HCT116 (cell line): Measurements from ENCODE around the gene TNS3. TPM values are rescaled to one million over a fixed set of nuclear protein-coding genes. Genes with fewer than 3 reads are reported as not detected.

Experiments used
- ATAC-seq: fragments of 200-7000 bp; cut with Tn5 transposase; 2 replicates; pipeline ENCODE4 v1.9.1; 2020; ENCODE audit warnings: mild to moderate bottlenecking, moderate library complexity
- BruUV-seq: library from RNA; stranded (reverse); fragments of 400-500 nt; replicated peaks from 2 replicates; lab custom pipeline; 2021; lab: Mats Ljungman, UMichigan
- CTCF ChIA-PET: fragments of 300-600 bp; sonication (Branson Sonifier 250); formaldehyde crosslinking; loops from one replicate; lab custom pipeline; 2021; ENCODE audit warnings: antibody characterized with exemption; lab: Charles Lee
- POLR2A ChIA-PET: fragments of 300-600, 350-600 bp; sonication (Branson Sonifier 250); formaldehyde crosslinking; loops from one replicate; lab custom pipeline; 2021; ENCODE audit warnings: antibody characterized with exemption; lab: Charles Lee
- RAD21 ChIA-PET, 2 experiments: fragments of 300-600 bp; sonication (Branson Sonifier 250); formaldehyde crosslinking; loops; one replicate each; lab custom pipeline; 2023; ENCODE audit warnings: low total read pairs in 2 of 2; ENCODE audit not compliant: uncharacterized antibody in 2 of 2, unreplicated experiment in 2 of 2, low non-redundant PET in 1 of 2; lab: Charles Lee
- DNase-seq: peaks from one replicate; pipeline ENCODE4 v3.0.0-alpha.2; 2010; ENCODE audit warnings: low read depth, low spot score
- H2AFZ ChIP-seq: fragments of 200-600 bp; shearing (Covaris generic), sonication (generic); 2 replicates; pipeline ENCODE4 v1.6.1; 2017; ENCODE audit warnings: low read depth, mixed run types, mixed read lengths, antibody characterized with exemption, low read length; ENCODE audit not compliant: poor library complexity, severe bottlenecking
- H3K27ac ChIP-seq: 2 replicates; pipeline ENCODE4 v1.5.1; 2012; ENCODE audit warnings: low read depth, low read length
- H3K27me3 ChIP-seq: fragments of 200-600 bp; sonication (generic); 2 replicates; pipeline ENCODE4 v1.6.1; 2016; ENCODE audit warnings: mixed run types, low read length, mixed read lengths; ENCODE audit not compliant: insufficient read depth
- H3K36me3 ChIP-seq, 2 experiments: fragments of 200-500 bp in 1 of 2; fragments of 200-600 bp in 1 of 2; sonication (Bioruptor generic) in 1 of 2; sonication (generic) in 1 of 2; 2 replicates each; pipeline versions ENCODE4 v1.5.1 to v1.6.1; 2014 to 2016; ENCODE audit warnings: low read length in 2 of 2, inconsistent platforms in 1 of 2, mixed read lengths in 1 of 2, mixed run types in 1 of 2; ENCODE audit not compliant: insufficient read depth in 2 of 2, control insufficient read depth in 1 of 2
- H3K4me1 ChIP-seq, 2 experiments: fragments of 200-600 bp in 1 of 2; sonication (generic) in 1 of 2; 2 replicates each; pipeline versions ENCODE4 v1.5.1 to v1.6.1; 2012 to 2017; ENCODE audit warnings: low read length in 2 of 2, inconsistent platforms in 1 of 2, mild to moderate bottlenecking in 1 of 2, mixed read lengths in 1 of 2, mixed run types in 1 of 2, moderate library complexity in 1 of 2; ENCODE audit not compliant: insufficient read depth in 2 of 2, control insufficient read depth in 1 of 2
- H3K4me2 ChIP-seq: fragments of 200-600 bp; sonication (generic); 2 replicates; pipeline ENCODE4 v1.6.1; 2017; ENCODE audit warnings: mixed run types, low read length, mixed read lengths
- H3K4me3 ChIP-seq, 2 experiments: fragments of 200-600 bp in 1 of 2; sonication (generic) in 1 of 2; replicated peaks in 1 of 2; 2 replicates each; pipeline ENCODE4 v1.5.1; 2011 to 2016; ENCODE audit warnings: low read length in 2 of 2, control low read depth in 1 of 2, low read depth in 1 of 2, mild to moderate bottlenecking in 1 of 2, mixed read lengths in 1 of 2, mixed run types in 1 of 2
- H3K79me2 ChIP-seq: fragments of 200-600 bp; sonication (generic); 2 replicates; pipeline ENCODE4 v1.6.1; 2017; ENCODE audit warnings: mild to moderate bottlenecking, mixed run types, low read length, moderate library complexity, mixed read lengths; ENCODE audit not compliant: insufficient read depth
- H3K9ac ChIP-seq: fragments of 200-600 bp; sonication (generic); 2 replicates; pipeline ENCODE4 v1.6.1; 2016; ENCODE audit warnings: low read length, mixed read lengths
- H3K9me2 ChIP-seq: fragments of 200-600 bp; sonication (generic), shearing (Covaris generic); 2 replicates; pipeline ENCODE4 v1.6.1; 2017; ENCODE audit warnings: mixed run types, mild to moderate bottlenecking, moderate library complexity; ENCODE audit not compliant: insufficient read depth
- H3K9me3 ChIP-seq, 2 experiments: fragments of 200-500 bp in 1 of 2; fragments of 200-600 bp in 1 of 2; sonication (Bioruptor generic) in 1 of 2; sonication (generic) in 1 of 2; 2 replicates each; pipeline ENCODE4 v1.6.1; 2014 to 2017; ENCODE audit warnings: low read length in 2 of 2, mixed read lengths in 2 of 2, inconsistent platforms in 1 of 2, low read depth in 1 of 2, mild to moderate bottlenecking in 1 of 2, mixed run types in 1 of 2, moderate library complexity in 1 of 2; ENCODE audit not compliant: control insufficient read depth in 1 of 2, insufficient read depth in 1 of 2
- H4K20me1 ChIP-seq: fragments of 200-600 bp; sonication (generic), shearing (Covaris generic); 2 replicates; pipeline ENCODE4 v1.6.1; 2017; ENCODE audit warnings: mixed run types, mild to moderate bottlenecking, moderate library complexity; ENCODE audit not compliant: insufficient read depth
- CBX3 ChIP-seq: IDR thresholded peaks from 2 replicates; pipeline ENCODE4 v1.6.1; 2012; ENCODE audit warnings: low read depth
- EGR1 ChIP-seq: IDR thresholded peaks from 2 replicates; pipeline ENCODE4 v1.6.1; 2012; ENCODE audit warnings: low read depth
- ELF1 ChIP-seq: IDR thresholded peaks from 2 replicates; pipeline ENCODE4 v1.6.1; 2012; ENCODE audit warnings: low read depth, borderline replicate concordance
- EZH2 ChIP-seq: fragments of 200-600 bp; sonication (generic); IDR thresholded peaks from 2 replicates; pipeline ENCODE4 v1.6.1; 2017; ENCODE audit warnings: antibody characterized with exemption, mixed run types
- EZH2phosphoT487 ChIP-seq: fragments of 200-600 bp; IDR thresholded peaks from 2 replicates; pipeline ENCODE4 v1.6.1; 2018; ENCODE audit warnings: antibody characterized with exemption, borderline replicate concordance
- JUND ChIP-seq: IDR thresholded peaks from 2 replicates; pipeline ENCODE4 v1.6.1; 2012
- POLR2A ChIP-seq: IDR thresholded peaks from 2 replicates; pipeline ENCODE4 v1.7.0; 2011; ENCODE audit warnings: borderline replicate concordance; ENCODE audit not compliant: insufficient read depth, insufficient read length; ENCODE audit errors: extremely low read depth
- RAD21 ChIP-seq: IDR thresholded peaks from 2 replicates; pipeline ENCODE4 v1.6.1; 2012; ENCODE audit warnings: low read depth, mild to moderate bottlenecking
- SIN3A ChIP-seq: IDR thresholded peaks from 2 replicates; pipeline ENCODE4 v1.6.1; 2012; ENCODE audit warnings: low read depth
- SP1 ChIP-seq: IDR thresholded peaks from 2 replicates; pipeline ENCODE4 v1.6.1; 2012; ENCODE audit warnings: low read depth
- SRF ChIP-seq: IDR thresholded peaks from 2 replicates; pipeline ENCODE4 v1.6.1; 2012; ENCODE audit warnings: low read depth
- TCF7L2 ChIP-seq: IDR thresholded peaks from 2 replicates; pipeline ENCODE4 v1.7.0; 2011; ENCODE audit warnings: borderline replicate concordance, inconsistent platforms; ENCODE audit not compliant: insufficient read depth, insufficient read length; ENCODE audit errors: extremely low read depth
- YY1 ChIP-seq: IDR thresholded peaks from 2 replicates; pipeline ENCODE4 v1.6.1; 2011; ENCODE audit warnings: low read length, low read depth, moderate library complexity, mild to moderate bottlenecking; ENCODE audit not compliant: insufficient replicate concordance; ENCODE audit errors: extremely low read depth
- intact Hi-C: fragments of 100-400 bp; cut with micrococcal nuclease; formaldehyde crosslinking; loops from 2 replicates; pipeline ENCODE4 v1.10.0; 2022
- total RNA-seq: library from RNA; stranded (reverse); gene quantifications from one replicate; pipeline ENCODE4 v1.2.1, GENCODE V29; 2021; ENCODE audit not compliant: unreplicated experiment
- TF ChIP-seq, protein P1 (sequence below): IDR thresholded peaks from 2 replicates; pipeline ENCODE4 v1.6.1; 2011; ENCODE audit warnings: mild to moderate bottlenecking, low read length, moderate library complexity; ENCODE audit not compliant: insufficient replicate concordance; ENCODE audit errors: extremely low read depth
- TF ChIP-seq, protein P2 (sequence below): IDR thresholded peaks from 2 replicates; pipeline ENCODE4 v1.6.1; 2012

The TNS3 gene
- total RNA-seq, 1 experiment from 2014 or later = 9.1 TPM

DNA sequence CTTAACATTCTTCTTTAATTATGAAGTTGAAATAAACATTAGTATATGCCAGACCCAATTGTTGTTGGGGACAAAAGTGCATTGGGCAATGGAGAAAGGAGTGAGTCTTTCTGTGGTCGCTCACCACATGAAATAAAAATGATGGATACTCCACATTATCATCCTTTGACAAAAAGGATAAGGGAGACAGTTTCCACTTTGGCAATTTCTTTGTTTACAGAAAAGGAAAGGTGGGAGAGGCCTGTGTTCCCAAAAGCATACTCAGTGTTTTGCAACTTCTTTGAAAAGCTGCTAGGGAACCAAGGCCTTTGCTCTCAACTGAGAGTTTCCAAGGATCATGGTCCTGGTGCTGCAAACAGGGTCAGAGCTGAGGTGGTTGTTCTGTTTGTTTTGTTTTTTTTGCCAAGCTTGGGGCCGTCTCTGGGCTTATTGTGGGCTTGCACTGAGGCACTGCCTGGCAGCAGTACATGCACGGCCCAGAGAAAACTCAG is 341.9 kb downstream of the TNS3 start:
- no peak overlapping the region for H3K4me2 ChIP-seq
- no peak for TF ChIP-seq EZH2
- TF ChIP-seq SP1 = no peak
- no peak for TF ChIP-seq EGR1
- TF ChIP-seq, protein P1, sequence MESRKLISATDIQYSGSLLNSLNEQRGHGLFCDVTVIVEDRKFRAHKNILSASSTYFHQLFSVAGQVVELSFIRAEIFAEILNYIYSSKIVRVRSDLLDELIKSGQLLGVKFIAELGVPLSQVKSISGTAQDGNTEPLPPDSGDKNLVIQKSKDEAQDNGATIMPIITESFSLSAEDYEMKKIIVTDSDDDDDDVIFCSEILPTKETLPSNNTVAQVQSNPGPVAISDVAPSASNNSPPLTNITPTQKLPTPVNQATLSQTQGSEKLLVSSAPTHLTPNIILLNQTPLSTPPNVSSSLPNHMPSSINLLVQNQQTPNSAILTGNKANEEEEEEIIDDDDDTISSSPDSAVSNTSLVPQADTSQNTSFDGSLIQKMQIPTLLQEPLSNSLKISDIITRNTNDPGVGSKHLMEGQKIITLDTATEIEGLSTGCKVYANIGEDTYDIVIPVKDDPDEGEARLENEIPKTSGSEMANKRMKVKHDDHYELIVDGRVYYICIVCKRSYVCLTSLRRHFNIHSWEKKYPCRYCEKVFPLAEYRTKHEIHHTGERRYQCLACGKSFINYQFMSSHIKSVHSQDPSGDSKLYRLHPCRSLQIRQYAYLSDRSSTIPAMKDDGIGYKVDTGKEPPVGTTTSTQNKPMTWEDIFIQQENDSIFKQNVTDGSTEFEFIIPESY = no peak
- TF ChIP-seq, protein P2, sequence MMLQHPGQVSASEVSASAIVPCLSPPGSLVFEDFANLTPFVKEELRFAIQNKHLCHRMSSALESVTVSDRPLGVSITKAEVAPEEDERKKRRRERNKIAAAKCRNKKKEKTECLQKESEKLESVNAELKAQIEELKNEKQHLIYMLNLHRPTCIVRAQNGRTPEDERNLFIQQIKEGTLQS = no peak
- no peak for TF ChIP-seq SRF
- no peak for TF ChIP-seq RAD21
- no peak for TF ChIP-seq JUND
- no peak for TF ChIP-seq TCF7L2
- TF ChIP-seq YY1 = no peak
- TF ChIP-seq CBX3 = no peak
- TF ChIP-seq SIN3A = no peak
- TF ChIP-seq POLR2A = no peak
- TF ChIP-seq EZH2phosphoT487 = no peak
- TF ChIP-seq ELF1 = no peak
- TF ChIP-seq, all 23 proteins: peak for 0
- H3K27ac ChIP-seq = no peak overlapping the region
- H3K4me3 ChIP-seq = no peak overlapping the region
- RAD21 ChIA-PET = no interaction called here
- H3K4me1 ChIP-seq = no peaks in the 10 kb centered on the region
- no peaks in the 10 kb centered on the region for H4K20me1 ChIP-seq
- POLR2A ChIA-PET = no interaction called here
- intact Hi-C loops = no loop called here
- H2AFZ ChIP-seq = no peak overlapping the region
- H3K79me2 ChIP-seq = no peaks in the 10 kb centered on the region
- CTCF ChIA-PET = no interaction called here
- BruUV-seq = no TSS peak
- no peaks in the 10 kb centered on the region for H3K27me3 ChIP-seq
- no peaks in the 10 kb centered on the region for H3K9me3 ChIP-seq
- no peak for DNase-seq
- no peak overlapping the region for H3K9ac ChIP-seq
- no peaks in the 10 kb centered on the region for H3K36me3 ChIP-seq
- no peaks in the 10 kb centered on the region for H3K9me2 ChIP-seq
- ATAC-seq = no peak
